Measurements from ENCODE around the gene PLA2G2A.

PLA2G2A gene

GRCh38 chr1:19926296-19927129, 52.9 kb downstream of the PLA2G2A start:
- DNase-seq (ENCODE audit: low spot score) = no peak

All from ecto neural progenitor cell (in vitro differentiated cells).